HG03108 (cell line): Measurements from ENCODE around the gene CHST8.

Experiments used
- ATAC-seq: cut with Tn5 transposase; IDR thresholded peaks from one replicate; pipeline ENCODE4 v1.9.1; 2021; ENCODE audit warnings: moderate library complexity; ENCODE audit not compliant: unreplicated experiment

Gene CHST8

DNA sequence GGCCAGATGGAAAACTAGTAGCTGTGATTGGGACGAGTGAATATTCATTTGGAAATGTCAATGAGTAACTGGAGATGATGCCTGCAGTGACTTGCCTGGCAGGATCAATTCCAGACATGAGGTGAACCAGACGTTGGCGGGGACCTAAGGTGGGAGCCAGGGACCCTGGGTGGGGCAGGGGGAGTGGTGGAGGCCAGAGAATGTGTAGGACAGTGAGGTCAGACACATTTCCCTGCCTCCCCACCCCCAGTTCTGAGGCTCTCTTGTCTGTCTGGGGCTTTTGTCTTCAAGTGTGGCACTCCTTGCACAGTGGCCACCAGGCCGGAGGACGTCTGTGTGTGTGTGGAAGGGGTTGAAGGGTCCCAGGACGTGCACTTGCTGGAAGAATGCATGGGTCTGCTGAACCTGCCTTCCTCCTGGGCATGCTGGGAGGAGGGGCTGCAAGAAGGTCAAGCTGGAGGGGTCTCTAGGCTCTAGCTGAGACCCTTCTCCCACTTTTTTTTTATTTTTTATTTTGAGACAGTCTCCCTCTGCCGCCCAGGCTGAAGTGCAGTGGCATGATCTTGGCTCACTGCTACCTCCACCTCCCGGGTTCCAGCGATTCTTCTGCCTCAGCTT is 51.6 kb downstream of the CHST8 start:
- ATAC-seq, result no peak

DNA sequence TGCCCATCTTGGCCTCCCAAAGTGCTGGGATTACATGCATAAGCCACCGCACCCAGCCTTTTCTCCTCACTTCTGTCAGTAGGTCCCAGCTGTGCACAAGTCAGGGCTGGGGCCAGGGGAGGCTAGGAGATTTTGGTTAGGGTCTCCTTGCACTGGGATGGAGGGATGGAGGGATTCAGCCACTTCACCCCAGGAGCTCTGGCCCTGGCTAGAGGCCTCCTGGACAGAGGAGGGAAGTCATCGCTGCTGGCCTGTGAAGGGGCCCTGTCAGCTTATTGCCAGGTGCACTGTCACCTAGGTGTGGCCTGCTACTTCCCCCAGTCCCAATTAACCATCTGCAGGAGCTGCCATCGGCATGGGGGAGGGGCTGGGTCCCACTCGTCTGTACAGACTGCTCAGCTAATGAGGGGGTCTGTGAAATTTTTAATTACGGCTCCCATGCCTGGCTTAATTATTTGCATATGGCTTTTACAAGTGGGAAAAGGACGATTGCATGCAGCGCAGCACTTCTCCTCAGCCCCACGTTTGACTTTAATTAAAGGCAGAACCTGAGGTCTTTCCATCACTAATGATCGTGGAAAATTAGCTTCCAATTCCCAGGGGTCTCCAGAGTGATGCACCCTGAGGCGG is 52.4 kb downstream of the CHST8 start:
- no peak for ATAC-seq

DNA sequence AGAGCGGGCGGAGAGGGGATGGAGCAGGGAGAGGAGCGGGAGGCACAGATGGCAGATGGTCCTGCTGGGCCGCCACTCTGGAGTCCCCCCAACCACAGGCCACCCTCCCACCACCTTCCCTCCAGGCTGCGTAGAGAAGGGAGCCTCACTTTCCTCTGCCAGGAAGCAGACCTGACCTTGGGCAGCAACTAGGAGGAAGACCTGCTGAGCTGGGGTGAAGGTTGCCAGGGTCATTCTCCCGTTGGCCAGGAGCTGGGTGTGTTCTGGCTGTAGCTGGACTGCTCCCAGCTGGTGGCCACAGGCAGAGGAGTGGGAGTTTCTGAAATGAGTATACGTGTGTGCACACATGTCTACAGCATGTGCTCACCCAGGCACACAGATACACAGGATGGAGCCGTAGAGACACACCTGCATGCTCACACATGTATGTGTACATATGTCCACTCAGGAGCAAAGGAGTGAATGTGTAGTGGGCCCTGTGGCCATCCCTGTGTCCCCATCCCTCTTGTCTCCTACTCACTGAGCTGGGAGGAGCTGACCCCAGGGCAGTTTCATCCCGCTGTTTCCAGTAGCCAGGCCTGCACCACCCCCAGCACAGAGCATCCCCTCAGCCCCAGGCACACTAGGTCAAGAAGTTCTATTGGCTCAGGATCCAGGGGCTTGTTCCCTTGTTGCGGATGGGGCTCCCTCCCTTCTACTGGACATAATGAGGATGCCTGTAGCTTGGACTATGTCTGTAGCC is 53.0 kb downstream of the CHST8 start:
- no peak for ATAC-seq

DNA sequence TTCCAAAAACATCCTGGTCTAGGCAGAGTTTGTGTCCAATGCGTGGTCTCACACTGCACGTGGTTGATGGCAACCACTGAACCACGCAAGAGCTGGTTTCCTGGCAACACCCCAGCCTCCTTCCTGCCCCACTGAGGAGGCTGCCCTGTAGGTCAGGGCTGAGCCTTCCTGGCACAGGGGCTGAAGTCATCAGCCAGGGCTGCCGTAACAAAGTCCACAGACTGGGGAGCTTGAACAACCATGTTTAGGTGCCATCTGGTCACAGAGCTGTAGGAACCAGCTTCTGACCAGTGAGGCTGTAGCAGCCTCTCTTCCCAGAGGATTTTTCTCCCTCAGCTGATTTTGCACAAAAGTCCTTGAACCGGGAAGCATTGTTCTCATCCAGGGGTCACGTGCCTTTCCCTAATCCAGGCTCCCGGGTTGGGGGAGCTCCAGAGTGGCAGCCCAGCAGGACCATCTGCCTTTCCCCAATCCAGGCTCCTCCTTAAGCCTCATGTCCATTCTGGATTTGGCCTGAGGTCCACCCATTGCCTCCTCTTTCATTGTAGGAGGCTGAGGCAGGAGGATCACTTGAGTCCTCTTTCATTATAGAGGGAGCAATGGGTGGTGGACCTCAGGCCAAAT is 53.9 kb downstream of the CHST8 start:
- ATAC-seq, result no peak

DNA sequence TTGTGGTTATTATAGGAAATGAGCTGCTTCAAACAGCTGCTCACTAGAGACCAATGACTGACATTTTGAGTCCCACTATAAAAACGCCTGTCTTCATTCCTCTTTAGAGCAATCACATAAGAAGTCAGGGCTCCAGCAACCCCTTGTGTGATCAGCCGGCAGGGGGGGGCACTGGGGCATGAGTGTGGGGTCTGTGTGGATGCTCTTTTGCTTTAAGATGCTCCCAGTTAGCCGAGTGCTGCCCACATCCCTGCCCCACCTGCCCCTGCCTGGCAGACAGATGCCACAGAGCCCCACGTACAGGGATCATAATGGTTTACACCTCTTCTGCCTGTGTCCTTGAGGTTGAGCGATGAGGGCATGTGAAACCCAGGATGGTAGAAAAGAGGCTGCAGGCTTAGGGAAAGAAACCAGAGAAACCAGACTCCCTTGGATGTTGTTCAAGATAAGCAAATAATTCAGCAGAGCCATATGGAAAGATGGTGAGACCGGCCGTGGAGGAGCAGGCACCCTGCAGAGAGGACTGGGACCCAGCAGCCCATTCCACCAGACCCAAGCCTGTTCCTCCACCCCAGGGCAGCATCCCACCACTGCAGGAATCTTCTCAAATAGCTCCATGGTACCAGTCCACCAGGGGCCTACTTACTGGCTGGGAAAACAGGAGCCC is 55.4 kb downstream of the CHST8 start:
- ATAC-seq, result no peak

DNA sequence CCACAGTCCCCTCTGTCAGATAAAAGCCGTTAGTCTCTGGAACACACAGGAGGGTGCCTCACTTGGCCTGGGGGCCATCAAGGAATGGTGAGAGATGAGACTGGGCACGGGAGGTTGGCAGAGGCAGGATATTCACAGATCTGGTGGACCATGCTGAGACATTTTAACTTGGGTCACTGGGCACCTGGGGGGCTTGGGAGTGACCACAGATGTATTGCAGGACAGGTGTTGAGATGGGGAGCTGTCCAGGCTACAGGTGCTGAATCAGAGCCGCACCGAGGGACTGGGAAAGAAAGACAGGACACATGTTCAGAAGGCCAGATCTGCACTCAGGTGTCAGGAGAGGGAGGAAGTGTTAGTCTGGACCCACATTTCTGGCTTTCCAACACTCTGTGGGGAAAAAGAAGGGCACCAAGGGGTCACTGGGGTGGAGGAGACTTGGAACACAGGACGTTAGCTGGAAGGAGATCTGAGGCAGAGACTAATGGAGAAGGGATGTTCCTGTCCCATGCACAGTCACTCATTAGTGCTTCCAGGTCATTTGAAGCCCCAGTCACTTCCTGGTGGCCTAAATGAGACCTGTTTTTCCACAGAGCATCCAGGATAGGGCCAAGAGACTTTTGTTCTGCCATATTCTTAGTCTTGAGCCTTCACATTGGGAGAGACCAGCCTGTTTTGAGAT is 56.1 kb downstream of the CHST8 start:
- ATAC-seq, result no peak

DNA sequence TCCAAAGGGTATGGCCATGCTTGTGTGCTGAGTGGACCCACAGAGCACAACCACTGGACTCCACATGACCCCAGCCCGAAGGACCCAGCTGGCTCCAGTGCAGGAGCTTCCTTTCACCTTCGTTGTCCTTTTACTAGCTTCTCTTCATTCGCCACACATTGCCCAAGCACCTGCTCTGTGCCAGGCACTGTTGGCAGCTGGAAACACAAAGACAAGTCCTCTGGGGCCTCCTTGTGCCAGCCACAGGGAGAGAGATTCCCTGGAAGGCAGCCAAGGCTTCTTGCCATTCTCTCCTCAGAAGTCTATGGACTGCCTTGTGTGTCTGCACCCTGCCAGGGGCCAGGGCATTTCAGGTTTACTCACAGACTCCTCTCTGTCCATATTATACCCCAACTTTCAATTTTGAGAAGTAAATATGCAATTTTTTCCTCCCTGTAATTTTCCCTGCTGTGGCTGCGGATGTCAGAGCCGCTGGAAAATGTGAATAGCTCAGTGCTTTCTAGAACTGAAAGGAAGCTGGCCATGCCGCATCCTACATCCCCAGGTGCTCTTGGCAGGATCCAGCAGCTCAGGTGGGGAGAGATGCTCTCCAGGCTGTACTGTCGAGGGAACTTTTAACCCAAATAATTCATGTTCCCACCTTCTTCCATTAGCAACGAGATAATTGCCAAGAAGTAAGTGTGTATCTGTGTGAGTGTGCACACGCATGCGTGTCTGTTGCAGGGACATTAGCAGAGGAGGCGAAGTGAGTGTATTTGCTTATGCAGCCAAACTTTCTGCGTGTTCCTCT is 57.2 kb downstream of the CHST8 start:
- no peak for ATAC-seq

DNA sequence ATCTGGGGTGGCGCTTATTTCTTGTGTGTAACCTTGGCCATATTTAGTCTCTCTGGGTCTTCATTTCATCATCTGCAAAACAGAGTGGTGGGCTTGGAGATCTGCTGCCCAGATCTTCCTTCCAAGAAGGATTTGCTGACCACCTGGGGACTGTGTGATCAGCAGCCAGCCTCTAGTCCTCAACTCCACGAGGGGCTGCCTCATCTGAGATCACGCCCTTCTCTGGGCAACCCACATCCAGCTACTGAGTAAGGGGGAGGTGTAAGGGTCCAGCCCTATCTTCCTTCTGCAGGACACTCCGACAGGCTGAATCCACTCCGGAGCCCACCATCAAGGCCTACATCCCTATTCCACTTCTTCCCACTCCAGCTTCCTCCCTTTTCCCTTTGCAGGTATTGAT is 57.9 kb downstream of the CHST8 start:
- ATAC-seq, result no peak

DNA sequence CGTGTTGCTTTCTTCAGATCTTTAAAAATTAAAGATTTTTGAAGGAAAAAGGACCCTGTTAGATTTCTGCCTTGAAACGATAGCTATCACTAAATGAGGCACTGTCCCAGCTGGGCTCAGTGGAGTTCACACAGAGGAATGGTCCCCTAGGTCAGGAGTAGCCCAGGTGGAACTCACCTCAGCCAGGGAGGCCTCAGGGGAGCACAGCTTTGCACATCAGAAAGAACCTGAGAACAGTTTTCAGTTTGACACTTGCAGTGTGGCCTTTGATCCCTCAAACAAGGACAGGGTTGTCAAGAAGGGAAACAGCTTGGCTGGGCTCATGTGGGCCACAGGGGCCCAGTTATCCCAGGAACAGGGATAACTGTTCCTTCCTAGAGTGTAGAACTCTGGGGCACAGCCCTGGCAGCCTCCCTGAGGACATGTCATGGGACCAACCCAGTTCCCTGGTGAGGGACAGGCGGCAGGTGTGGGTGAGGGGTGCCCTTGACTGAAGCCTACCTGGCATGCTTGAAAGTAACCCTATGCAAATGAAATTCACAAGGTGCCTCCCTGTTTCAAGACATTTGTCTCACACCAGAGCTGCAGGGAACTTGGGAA is 59.4 kb downstream of the CHST8 start:
- ATAC-seq, result no peak

DNA sequence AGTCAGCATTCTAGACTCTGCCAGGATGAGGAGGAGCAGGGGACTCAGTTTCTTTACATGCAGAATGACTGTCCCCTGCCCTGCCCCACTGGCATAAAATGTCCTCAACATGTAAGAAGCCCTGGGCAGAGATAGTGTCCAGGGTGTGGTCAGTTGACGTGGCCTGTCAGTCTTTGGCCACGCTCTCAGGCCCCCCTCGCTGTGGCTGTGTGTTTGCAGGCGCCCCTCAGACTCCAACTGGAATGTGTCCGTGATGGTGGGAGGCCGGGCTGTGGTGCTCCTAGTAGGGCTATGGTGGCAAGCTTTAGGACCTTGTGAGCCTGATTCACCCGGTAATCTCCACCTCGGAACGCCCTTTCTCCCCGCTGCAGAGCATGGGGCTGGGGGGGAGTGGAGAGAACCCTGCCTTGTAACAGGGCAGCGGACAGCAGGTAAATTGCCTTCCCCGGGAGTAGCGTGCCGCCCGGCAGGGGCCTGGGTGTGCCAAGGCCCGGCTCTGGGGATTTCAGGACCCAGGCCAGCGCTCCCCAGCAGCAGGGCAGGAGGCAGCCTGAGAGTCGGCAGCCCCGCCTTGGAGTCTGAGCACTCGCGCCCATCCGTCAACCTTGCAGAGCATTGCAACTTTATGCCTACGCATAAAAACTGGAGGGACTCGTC is 62.3 kb downstream of the CHST8 start:
- ATAC-seq, result no peak

DNA sequence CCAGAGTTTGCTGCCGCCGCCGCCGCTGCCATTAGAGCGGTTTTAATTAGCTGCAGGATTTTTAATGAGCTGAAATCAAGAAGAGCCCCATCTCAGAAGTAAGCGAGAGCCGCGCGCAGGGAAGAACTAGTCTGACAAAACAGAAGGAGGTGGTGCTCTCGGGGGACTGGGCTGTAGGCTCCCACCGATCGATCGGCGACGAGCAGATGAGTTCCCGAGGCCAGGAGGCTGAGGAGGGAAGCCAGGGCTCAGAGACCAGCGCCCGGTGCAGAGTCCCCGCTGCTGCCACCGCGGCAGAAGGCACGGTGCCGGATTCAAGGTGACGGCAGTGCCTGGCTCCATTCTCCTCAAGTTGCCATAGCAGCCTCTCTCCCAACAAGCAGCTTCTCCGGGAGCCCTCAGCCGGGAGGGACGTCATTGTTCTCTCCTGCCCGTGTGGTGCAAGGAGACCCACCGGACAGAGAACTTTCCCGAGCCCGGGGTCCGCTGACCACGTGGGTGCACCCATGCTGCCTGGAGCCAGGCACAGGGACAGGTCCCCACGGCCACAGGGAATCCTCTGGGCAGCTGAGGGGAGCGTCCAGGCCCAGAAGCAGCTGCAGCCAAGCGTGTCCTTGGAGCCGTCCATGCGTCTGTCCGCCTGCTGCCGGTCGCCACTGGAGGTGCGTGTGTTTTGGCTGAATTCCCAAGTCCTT is 62.9 kb downstream of the CHST8 start:
- ATAC-seq, result no peak

DNA sequence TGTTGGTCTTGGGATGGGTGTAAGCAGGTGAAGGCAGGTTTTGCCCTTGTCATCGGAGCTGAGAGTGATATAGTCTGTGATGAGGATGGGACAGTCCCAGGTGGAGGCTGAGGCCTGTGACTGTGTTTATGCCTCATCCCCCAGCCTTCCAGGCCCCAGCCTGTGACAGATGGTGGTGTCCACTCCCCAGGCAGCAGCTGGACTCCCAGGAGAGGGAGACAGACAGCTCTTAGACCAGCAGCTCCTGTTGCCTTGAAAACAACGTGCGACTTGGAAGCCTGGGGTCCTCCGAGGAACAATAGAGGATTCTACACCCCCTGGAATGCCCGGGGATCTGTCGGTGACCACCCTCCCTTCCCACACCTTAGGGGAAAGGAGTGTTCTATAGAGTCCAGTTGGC is 63.8 kb downstream of the CHST8 start:
- no peak for ATAC-seq

DNA sequence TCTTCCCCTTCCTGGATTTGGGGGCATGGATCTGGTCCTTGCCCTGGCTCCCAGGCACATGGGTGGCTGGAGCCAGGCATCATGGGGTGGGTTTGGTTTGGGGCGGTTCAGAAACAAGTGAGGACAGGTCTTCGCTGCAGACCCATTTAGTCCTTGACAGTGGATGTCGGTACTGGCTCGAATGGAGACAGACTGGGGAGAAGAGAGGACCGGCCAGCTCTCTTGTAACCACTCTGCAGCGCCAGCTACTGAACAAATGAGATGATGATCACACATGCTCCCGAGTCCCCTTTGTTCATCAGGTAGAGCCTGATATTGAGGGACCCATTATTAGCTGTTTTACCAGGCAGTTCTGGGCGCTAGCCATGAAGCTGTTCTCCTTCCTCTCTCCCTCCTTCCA is 64.5 kb downstream of the CHST8 start:
- no peak for ATAC-seq

DNA sequence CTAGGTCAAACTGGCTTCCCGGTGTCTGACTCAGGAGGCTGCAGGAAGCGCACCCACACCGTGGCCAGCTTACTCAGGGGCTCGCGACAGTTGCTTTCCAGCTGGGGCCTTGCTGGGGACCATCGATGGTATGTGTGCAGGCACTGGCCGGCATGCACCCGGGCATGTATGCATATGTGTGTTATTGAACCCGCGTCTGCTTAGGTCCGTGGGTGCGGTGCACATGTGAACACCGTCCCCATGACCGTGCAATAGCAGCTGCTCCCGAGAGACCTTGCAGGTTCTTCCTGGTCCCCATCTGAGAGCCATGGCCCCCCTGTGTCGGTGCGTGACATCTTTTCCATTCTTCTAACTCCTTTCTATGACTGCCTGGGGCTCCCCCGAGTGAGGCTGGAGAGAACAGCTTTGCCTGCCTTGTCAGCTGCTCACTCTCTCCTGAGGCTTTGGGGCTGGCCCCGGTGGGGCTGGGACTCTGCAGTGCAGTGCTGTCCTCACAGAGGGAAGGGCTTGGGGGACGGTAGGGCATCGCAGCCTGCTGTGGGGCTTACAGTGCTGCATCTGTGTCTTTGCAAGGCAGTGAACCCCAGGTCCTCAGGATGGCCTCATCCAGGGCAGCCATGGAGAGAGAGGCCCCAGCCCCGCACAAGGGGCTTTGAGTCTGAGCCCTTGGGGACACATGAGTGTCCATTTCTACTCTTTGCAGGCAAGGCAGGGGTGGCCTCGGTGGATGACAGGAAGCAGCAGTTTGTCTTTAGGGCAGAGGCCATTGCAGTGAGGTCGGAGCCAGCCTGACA is 65.1 kb downstream of the CHST8 start:
- no peak for ATAC-seq

DNA sequence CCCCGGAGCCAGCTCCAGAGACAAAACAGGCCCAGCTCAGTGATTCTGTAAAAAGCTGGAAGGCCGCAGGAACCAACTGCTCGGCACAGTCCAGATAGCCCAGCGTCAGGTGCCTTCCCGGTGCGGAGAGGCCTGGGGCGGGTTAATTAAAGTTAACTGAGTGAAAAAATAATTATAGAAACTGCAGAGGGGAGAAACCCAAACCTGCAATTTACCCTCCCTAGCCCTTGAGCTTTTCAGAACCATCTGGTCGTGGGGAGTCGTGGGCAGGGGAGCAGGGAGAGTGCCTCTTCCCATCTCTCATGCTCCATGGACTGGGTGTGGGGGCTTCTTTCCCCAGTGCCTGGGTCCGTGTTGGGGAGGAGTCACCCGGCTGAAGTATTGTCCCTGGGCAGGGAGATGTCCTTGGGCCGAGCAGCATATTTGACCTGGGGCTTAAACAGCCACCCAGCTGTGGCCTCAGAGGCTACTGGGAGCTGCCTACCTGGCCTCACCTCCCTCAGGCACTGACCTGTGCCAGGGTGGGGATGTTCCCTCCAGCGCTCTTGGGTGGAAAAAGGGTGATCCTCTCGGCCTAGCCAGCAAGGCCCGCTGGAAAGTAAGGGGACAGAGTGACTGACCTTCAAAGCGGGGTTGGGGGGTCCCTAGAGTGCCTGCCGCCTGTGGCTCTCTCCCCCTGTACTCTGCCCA is 65.9 kb downstream of the CHST8 start:
- no peak for ATAC-seq

DNA sequence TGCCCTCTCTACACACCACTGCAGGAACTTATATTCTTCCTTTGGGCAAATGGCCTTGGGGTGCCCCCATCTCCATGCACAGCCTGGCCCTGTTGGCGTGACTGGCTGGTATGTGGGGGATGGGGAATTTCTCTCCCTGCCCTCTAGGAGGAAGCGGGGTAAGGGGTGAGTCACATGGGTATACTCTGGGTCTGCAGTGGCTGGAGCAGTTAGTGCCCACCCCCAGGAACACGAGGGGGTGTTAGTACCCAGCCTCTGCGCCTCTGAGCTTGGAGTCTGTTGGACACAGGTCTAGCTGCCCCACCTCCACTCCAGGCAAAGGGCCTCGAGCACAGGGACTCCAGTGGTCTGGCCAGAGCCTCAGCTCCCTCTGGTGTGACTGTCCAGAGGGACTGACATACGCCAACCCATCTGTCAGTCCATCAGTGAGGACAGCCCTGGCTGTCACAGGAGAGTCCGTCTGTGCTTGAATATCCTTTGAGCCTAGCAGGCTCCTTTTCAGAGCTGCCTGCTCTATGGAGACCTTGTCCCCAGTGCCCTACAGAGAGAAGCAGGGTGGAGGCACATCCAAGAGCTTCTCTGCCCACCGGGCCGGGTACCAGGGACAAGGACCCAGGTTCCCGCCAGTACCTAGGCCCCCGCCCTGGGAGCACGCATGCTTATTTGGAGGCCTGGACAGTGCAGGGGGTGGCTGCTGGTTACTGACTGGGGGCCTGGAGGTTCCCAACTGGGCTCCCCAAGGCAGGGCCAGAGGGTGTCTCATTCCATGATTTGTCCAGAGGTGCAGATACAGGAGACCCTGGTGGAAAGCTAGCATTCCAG is 66.6 kb downstream of the CHST8 start:
- ATAC-seq, result no peak
